ENCODE data around the gene TBP.

DNA sequence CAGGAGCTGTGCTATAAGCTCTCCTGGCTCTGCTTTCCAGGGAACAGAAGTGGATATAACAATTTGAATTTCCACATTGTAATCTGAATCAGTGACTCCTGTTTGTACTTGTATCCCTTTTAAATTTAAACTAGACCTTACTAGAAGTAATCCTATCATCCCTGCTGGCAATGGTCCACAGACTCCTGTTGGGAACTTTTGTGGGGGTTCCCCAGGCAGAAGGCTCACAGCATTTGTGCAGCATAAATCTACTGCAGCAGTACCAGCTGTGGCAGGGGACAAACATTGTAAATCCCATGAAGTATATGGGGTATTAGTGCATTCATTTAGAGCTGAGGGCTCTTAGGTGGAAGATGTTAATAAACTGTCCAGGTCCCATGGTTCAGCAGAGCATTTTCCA lies 42.3 kb downstream of the TBP start:
- TF ChIP-seq POLR2A (IDR thresholded peaks at IDR 0.05): no peak
- TF ChIP-seq, protein P1, sequence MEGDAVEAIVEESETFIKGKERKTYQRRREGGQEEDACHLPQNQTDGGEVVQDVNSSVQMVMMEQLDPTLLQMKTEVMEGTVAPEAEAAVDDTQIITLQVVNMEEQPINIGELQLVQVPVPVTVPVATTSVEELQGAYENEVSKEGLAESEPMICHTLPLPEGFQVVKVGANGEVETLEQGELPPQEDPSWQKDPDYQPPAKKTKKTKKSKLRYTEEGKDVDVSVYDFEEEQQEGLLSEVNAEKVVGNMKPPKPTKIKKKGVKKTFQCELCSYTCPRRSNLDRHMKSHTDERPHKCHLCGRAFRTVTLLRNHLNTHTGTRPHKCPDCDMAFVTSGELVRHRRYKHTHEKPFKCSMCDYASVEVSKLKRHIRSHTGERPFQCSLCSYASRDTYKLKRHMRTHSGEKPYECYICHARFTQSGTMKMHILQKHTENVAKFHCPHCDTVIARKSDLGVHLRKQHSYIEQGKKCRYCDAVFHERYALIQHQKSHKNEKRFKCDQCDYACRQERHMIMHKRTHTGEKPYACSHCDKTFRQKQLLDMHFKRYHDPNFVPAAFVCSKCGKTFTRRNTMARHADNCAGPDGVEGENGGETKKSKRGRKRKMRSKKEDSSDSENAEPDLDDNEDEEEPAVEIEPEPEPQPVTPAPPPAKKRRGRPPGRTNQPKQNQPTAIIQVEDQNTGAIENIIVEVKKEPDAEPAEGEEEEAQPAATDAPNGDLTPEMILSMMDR (IDR thresholded peaks at IDR 0.05): no peak
